Keratinocyte (primary cell): ENCODE results near the gene CCNYL1. TPM values are rescaled to one million over a fixed set of nuclear protein-coding genes. Genes with fewer than 3 reads are reported as not detected.

Source experiments
- DNase-seq: peaks from one replicate; pipeline ENCODE4 v3.0.0-alpha.2; 2011; ENCODE audit warnings: low read depth, missing footprints, low spot score
- FAIRE-seq: peaks from 2 replicates; lab custom pipeline; 2011; peaks lifted over from hg19 to GRCh38; lab: Jason Lieb, UNC
- H2AFZ ChIP-seq: 2 replicates; pipeline ENCODE4 v1.6.0; 2012; ENCODE audit warnings: low read length, control low read depth, inconsistent platforms; ENCODE audit not compliant: control insufficient read depth
- H3K27ac ChIP-seq: 2 replicates; pipeline ENCODE4 v1.5.1; 2011; ENCODE audit warnings: low read length; ENCODE audit not compliant: control insufficient read depth, insufficient read depth
- H3K27me3 ChIP-seq: 3 replicates; pipeline ENCODE4 v1.6.0; 2011; ENCODE audit warnings: low read length; ENCODE audit not compliant: control insufficient read depth, insufficient read depth; ENCODE audit errors: extremely low read depth
- H3K36me3 ChIP-seq, 2 experiments: 2 replicates in 1 of 2; 3 replicates in 1 of 2; pipeline ENCODE4 v1.5.1; 2011; ENCODE audit warnings: low read length in 2 of 2, mild to moderate bottlenecking in 1 of 2; ENCODE audit not compliant: control insufficient read depth in 2 of 2, insufficient read depth in 2 of 2; ENCODE audit errors: extremely low read depth in 1 of 2
- H3K4me1 ChIP-seq: 3 replicates; pipeline ENCODE4 v1.5.1; 2011; ENCODE audit warnings: low read length; ENCODE audit not compliant: control insufficient read depth, insufficient read depth; ENCODE audit errors: extremely low read depth
- H3K4me2 ChIP-seq: 3 replicates; pipeline ENCODE4 v1.6.0; 2011; ENCODE audit warnings: low read depth, low read length; ENCODE audit not compliant: control insufficient read depth, insufficient read depth; ENCODE audit errors: extremely low read depth
- H3K4me3 ChIP-seq, 3 experiments: fragments of 200-600 bp in 1 of 3; sonication (generic) in 1 of 3; 2 replicates in 2 of 3; 3 replicates in 1 of 3; pipeline ENCODE4 v1.5.1; 2011 to 2016; ENCODE audit warnings: low read length in 3 of 3, mild to moderate bottlenecking in 3 of 3, control low read depth in 2 of 3, inconsistent platforms in 1 of 3, low read depth in 1 of 3, mixed read lengths in 1 of 3, mixed run types in 1 of 3, moderate library complexity in 1 of 3; ENCODE audit not compliant: control insufficient read depth in 2 of 3, insufficient read depth in 2 of 3; ENCODE audit errors: extremely low read depth in 1 of 3
- H3K79me2 ChIP-seq: 2 replicates; pipeline ENCODE4 v1.6.0; 2012; ENCODE audit warnings: low read length; ENCODE audit not compliant: control insufficient read depth, insufficient read depth
- H3K9ac ChIP-seq: 3 replicates; pipeline ENCODE4 v1.6.0; 2011; ENCODE audit warnings: low read length; ENCODE audit not compliant: control insufficient read depth, insufficient read depth; ENCODE audit errors: extremely low read depth
- H3K9me1 ChIP-seq: 3 replicates; pipeline ENCODE4 v1.6.0; 2011; ENCODE audit warnings: low read length; ENCODE audit not compliant: control insufficient read depth, insufficient read depth; ENCODE audit errors: extremely low read depth
- H3K9me3 ChIP-seq: 2 replicates; pipeline ENCODE4 v1.5.1; 2012; ENCODE audit warnings: low read depth, low read length; ENCODE audit not compliant: control insufficient read depth
- H4K20me1 ChIP-seq: 3 replicates; pipeline ENCODE4 v1.6.0; 2011; ENCODE audit warnings: low read length; ENCODE audit not compliant: control insufficient read depth, insufficient read depth; ENCODE audit errors: extremely low read depth
- EZH2 ChIP-seq: IDR thresholded peaks from one replicate; pipeline ENCODE4 v1.6.1; 2012; ENCODE audit warnings: inconsistent platforms, mild to moderate bottlenecking, low read length, moderate library complexity
- dilution Hi-C: fragments of 300-500 bp; cut with MboI; formaldehyde crosslinking; loops from one replicate; pipeline ENCODE4 v1.7.0; 2020; ENCODE audit warnings: low sequenced_read_pairs; ENCODE audit not compliant: extremely low pct_ligation_motif_present
- polyA plus RNA-seq, 5 experiments: library from polyadenylated mRNA; depleted of rRNA in 3 of 5; stranded (reverse) in 3 of 5; stranded (forward) in 1 of 5; unstranded in 1 of 5; fragments of >200 nt; gene quantifications; 1 replicate in 1 of 5; 2 replicates in 3 of 5; 3 replicates in 1 of 5; pipeline versions ENCODE4 v1.2.1 to v1.2.3, GENCODE V29; 2011 to 2012; ENCODE audit warnings: missing spikeins in 2 of 5, low read depth in 1 of 5, low replicate concordance in 1 of 5
- TF ChIP-seq, protein P1 (sequence below), 3 experiments: IDR thresholded peaks in 1 of 3; conservative IDR thresholded peaks in 1 of 3; optimal IDR thresholded peaks in 1 of 3; 2 replicates in 2 of 3; 3 replicates in 1 of 3; pipeline versions ENCODE3 to v1.5.1; 2011; ENCODE audit warnings: low read length in 3 of 3, mild to moderate bottlenecking in 3 of 3, moderate library complexity in 2 of 3, control low read depth in 1 of 3, inconsistent platforms in 1 of 3; ENCODE audit not compliant: insufficient read depth in 2 of 3; ENCODE audit errors: extremely low read depth in 1 of 3

CCNYL1 gene
- polyA plus RNA-seq, 1 donor (not counting 4 experiments of a cell fraction or from before 2014, with no cell fraction given): 29.9 TPM

GRCh38 chr2:207683438-207683837 lies 28.0 kb upstream of the CCNYL1 start:
- Histone ChIP-seq H3K9ac (no peak overlapping the region), H3K9me1 (no peaks in the 10 kb centered on the region), H3K79me2 (no peaks in the 10 kb centered on the region), H3K4me3 (no peak overlapping the region), H3K4me2 (no peak overlapping the region), H2AFZ (no peak overlapping the region), H4K20me1 (no peaks in the 10 kb centered on the region), H3K27ac (no peak overlapping the region), H3K9me3 (no peaks in the 10 kb centered on the region), H3K4me1 (no peaks in the 10 kb centered on the region), H3K36me3 (no peaks in the 10 kb centered on the region), H3K27me3 (no peaks in the 10 kb centered on the region)
- FAIRE-seq (no peak), DNase-seq (no peak)
- dilution Hi-C loops: no loop called here
- TF ChIP-seq, protein P1, sequence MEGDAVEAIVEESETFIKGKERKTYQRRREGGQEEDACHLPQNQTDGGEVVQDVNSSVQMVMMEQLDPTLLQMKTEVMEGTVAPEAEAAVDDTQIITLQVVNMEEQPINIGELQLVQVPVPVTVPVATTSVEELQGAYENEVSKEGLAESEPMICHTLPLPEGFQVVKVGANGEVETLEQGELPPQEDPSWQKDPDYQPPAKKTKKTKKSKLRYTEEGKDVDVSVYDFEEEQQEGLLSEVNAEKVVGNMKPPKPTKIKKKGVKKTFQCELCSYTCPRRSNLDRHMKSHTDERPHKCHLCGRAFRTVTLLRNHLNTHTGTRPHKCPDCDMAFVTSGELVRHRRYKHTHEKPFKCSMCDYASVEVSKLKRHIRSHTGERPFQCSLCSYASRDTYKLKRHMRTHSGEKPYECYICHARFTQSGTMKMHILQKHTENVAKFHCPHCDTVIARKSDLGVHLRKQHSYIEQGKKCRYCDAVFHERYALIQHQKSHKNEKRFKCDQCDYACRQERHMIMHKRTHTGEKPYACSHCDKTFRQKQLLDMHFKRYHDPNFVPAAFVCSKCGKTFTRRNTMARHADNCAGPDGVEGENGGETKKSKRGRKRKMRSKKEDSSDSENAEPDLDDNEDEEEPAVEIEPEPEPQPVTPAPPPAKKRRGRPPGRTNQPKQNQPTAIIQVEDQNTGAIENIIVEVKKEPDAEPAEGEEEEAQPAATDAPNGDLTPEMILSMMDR (optimal IDR thresholded peaks at IDR 0.05 in 1 of 3, IDR thresholded peaks at IDR 0.05 in 1 of 3, conservative IDR thresholded peaks at IDR 0.05 in 1 of 3; ENCODE audit: extremely low read depth in 1 of 3, insufficient read depth in 2 of 3, low read length in 3 of 3): no peak
- no peak for TF ChIP-seq EZH2

DNA sequence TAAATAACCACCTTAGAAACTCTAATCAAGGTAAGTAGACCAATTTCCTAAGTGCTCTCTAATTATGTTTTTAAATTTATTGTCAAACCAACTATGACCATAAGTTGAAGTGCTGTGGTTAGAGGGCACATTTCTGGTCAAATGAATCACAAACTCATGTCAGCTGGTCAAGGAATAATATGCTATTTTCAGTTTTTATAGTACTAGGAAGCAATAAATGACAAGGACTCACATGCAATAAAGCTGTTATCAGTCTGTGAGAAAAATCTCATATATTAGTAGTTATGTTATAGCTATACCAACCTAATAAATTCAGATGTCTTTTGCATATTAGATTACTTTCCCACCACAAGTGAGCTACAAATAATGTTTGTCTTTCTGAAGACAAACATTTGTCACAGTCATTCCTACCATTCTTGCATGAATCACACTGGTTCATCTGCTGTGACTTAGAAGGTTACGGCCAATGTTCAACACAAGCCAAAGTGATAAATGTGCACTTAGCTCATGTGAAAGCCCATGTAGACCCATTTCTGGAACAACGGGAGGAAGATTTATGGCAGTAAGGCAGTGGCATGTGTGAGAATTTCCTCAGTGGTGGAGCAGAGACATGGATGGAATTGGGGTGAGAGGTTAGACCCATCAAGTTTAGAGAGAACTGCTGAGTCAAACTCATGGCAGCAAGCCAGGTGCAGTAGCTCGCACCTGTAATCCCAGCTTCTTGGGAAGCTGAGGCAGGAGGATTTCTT lies 27.4 kb upstream of the CCNYL1 start:
- dilution Hi-C loops: no loop called here
- no peak overlapping the region for H3K4me3 ChIP-seq

More for the DNA sequence above, 27.4 kb upstream of the CCNYL1 start:
- Histone ChIP-seq H2AFZ (no peak overlapping the region), H3K9me3 (no peaks in the 10 kb centered on the region), H3K9ac (no peak overlapping the region), H3K4me1 (no peaks in the 10 kb centered on the region), H4K20me1 (no peaks in the 10 kb centered on the region), H3K79me2 (no peaks in the 10 kb centered on the region), H3K27me3 (no peaks in the 10 kb centered on the region), H3K27ac (no peak overlapping the region), H3K36me3 (no peaks in the 10 kb centered on the region), H3K9me1 (no peaks in the 10 kb centered on the region), H3K4me2 (no peak overlapping the region)
- no peak for FAIRE-seq
- no peak for DNase-seq
- TF ChIP-seq EZH2: no peak
- TF ChIP-seq, protein P1 (optimal IDR thresholded peaks at IDR 0.05 in 1 of 3, IDR thresholded peaks at IDR 0.05 in 1 of 3, conservative IDR thresholded peaks at IDR 0.05 in 1 of 3; ENCODE audit: extremely low read depth in 1 of 3, insufficient read depth in 2 of 3, low read length in 3 of 3): no peak
